ENCODE results near the gene RAC3.

RAC3 gene

DNA sequence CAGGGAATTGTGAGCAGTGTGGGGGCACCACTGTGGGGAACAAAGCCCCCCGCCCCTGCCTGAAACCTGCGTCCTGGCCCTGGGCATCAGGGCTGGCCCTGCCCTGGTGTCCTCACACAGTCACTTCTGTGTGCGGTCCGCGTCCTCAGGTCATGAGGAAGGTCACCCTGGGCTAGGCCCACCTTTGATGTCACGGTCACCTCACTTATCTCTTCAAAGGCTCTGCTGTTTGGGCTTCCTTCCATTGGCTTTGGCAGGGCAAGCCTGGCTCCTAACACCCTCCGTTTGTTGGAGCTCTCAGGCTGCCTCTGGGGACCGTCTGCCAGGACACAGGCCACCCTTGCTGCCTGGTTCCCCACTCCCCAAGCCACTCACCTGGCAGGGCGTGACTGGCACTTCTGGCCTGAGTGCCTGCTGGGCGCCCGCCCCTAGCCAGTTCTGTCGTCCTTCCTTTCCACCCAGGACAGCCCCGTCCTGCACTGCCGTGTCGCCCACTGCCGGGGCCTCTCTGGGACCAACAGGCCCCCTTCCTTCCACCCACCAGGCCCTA, 17.6 kb upstream of the RAC3 start:
- no peak for DNase-seq

DNA sequence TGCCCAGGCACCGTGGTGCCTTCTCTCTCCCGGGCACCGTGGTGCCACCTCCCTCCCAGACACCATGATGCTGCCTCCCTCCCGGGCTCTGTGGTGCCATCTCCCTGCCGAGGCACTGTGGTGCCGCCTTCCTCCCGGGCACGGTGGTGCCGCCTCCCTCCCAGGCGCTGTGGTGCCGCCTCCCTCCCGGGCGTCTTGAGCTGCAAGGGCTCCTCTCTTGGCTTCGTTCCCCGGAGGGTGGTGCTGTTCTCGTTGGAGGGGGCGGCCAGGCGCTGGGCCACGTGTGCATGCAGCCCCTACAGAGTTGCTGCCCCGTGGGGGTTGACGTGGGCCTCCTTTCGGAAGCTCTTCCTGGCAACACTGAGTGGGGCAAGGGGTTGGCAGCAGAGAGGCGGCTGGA, 17.0 kb upstream of the RAC3 start:
- no peak for DNase-seq

DNA sequence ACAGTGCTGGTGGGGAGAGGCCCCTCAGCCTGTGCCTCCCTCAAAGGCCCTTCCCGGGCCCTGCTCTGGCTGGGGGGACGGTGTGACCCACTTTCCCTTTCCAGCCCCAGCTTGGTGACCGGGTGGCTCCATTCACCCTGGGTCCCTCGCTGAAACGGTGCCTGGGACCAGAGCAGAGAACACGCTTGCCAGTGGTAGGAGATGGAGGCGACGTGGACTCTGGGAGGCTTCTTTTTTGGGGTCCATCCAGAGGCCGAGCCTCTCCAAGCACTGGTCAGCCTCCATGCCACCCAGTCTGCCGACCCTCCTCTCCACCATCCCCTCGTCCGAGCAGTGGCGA, 16.5 kb upstream of the RAC3 start:
- no peak for DNase-seq

DNA sequence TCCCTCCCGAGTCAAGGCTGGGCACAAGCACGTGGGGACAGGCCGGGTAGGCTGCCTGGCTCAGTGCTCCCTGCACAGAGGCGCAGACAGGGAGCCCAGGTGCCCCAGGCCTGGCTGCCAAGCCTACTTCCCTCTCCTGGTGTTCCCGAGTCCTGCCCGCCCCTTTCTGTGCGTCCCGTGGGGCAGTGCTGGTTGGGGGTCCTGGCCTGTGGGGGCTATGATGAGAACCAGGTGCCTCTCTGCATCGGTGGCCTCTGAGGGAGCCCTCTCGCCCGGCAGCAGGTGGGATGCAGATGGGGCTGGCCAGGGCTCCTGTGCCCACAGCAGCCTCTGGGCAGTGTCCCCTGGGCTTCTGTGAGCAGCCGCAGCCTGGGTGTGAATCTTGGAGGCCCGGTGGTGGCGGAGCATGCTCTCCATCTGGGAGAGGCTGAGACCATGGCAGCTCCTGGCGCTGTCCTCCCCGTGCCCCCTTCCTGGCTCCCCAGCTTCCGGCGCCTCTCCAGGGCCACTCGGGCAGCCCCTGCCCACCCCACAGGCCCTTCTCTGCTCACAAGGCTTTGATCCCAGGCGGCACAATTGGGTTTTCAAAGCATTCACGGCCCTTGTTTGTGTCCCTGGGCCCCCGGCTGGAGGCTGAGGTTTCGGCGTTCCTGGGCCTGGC, 16.0 kb upstream of the RAC3 start:
- no peak for DNase-seq

DNA sequence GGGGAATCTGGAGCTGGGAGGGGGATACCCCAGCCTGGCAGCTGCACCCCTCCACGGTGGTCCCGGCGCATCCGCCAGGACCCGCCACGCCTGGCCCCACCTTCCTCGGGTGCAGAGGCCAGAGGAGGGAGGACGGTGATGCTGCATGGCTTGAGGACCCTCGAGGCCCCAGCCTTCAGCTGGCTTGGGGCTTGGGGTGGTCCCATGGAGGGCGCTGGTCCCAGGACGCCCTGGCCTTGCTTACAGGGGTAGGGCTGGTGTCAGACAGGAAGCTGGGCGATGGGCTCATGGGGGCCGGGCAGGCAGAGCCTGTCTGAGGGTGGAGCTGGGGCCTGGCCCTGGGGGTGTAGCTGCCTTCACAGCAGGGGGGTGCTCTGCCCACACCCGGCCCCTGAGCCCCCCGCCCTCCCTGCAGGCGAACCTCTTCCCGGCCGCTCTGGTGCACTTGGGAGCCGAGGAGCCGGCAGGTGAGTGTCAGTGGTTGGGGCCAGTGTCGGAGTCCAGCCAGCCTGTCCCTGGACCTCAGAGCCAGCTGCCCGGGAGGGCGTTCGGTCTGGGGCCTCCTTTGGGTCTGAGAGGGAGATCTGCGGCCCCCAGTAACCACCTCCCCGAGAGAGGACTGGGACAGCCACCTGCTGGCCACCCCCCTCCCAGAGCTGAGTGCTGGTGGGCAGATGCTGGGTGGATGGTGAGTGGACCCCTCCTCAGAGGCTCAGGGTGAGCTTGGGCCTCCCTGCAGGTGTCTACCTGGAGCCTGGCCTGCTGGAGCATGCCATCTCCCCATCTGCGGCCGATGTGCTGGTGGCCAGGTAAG, 15.2 kb upstream of the RAC3 start:
- DNase-seq, result no peak

- no peak for DNase-seq
Measured at GRCh38 chr17:82016875-82017459, 14.5 kb upstream of the RAC3 start.

GRCh38 chr17:82017612-82018151, 13.8 kb upstream of the RAC3 start:
- no peak for DNase-seq

- no peak for DNase-seq
Measured at GRCh38 chr17:82018152-82018988, 13.1 kb upstream of the RAC3 start.

DNA sequence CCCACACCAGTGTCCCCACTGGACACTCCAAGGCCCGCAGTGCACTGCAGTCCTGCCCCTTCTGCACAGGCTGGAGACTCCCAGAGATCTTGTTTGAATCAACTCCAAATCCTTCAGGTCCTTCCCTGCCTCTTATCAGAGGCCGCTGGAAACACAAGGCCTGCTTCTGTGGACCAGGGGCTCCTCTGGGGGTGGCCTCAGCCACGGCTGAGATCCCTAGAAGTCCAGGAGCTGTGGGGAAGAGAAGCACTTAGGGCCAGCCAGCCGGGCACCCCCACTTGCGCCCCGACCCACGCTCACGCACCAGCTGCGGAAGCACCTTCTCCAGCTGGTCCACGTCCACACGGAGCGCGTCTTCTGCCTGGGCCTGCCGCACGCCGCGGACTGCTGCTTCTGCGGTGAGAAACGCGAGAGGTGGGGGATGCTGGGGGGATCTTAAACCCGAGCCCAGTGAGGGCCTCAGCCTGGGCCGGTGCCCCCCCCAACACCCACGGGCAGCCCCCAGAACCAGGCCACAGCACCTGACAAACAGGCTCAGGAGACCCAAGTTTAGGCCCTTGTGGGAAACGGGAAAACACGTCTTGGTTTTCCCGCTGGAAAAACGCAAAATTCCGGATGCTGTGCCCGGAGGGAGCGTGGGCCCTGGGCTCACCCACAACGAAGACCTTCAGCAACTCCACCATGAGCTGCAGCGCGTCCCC, 12.3 kb upstream of the RAC3 start:
- DNase-seq, result no peak

- peak; percentile 78 for DNase-seq
Measured at GRCh38 chr17:82019690-82020571, 11.5 kb upstream of the RAC3 start.

GRCh38 chr17:82020572-82021106, 10.8 kb upstream of the RAC3 start:
- no peak for DNase-seq

DNA sequence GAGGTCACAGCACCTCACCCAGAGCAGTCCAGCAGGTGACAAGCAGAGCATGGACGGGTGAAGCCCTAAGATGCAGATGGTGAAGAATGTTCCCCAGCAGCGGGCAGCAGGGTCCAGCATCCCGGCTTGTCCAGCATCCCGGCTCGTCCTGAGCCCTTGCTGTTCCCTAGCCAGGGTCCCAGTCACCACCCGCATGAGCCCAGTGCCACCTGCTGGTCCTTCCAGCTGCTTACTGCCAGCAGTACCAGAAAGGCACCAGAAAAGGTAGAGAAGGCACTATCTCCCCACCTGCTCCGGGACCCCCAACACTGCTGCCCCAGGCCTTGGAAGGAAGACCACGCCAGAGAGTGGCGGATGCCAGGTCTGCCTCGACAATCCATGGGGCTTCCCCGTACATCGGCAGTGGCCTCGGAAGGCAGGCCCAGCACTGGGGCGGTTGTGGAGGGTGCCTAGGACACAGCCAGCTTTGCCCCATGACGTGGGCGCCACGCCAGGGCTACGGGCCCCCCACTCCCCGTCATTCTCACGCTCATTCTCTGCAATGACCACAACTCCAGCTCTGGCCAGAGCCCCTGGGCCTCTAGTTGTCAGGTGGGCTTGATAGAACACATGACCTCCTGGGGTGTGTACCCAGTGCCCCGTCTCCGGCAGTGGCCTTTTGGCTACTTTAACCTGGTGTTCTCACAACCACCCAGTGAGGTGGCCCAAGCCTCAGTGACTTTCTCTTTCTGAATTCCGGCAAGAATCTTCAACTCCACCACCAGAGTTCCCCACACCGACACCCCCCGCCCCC, 10.2 kb upstream of the RAC3 start:
- peak; percentile 75 for DNase-seq

GRCh38 chr17:82021900-82022309, 9.6 kb upstream of the RAC3 start:
- no peak for DNase-seq

GRCh38 chr17:82022310-82022980, 9.0 kb upstream of the RAC3 start, which contains the start of gene CENPX:
CENPX (minus strand) TSS chr17:82022878; CDS start chr17:82022861, 17 bp downstream.
- DNase-seq, result peak; percentile 41

DNA sequence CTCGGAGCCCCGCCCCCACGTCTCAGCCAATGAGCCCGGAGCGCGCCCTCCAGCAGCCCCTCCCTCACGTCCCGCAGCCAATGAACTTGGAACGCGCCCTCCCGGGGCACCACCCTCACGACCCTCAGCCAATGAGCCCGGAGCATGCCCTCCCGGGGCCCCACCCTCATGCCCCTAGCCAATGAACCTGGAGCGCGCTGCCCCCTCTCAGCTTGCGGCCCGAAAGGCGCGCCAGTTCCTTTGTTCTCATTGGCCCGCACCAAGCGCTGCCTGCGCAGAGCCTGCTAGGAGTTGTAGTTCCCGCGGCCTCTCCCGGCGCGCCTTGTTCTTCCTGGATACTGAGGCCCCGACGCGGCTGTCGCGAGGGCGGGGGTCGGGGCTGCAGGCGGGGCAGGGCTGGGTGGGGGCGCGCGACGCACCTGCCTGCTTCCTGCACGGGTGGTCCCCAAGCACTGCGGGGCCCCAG, 8.5 kb upstream of the RAC3 start, which contains the start of gene LRRC45:
TSS of gene LRRC45 (plus strand) at position 325 of the 466 bp plus-strand sequence. CDS start 339 bp downstream, outside the sequence.
- DNase-seq, result peak; percentile 99

- DNase-seq, result no peak
Measured at GRCh38 chr17:82023447-82024241, 7.8 kb upstream of the RAC3 start.

- no peak for DNase-seq
Measured at GRCh38 chr17:82024859-82025258, 6.6 kb upstream of the RAC3 start.

All from OCI-M1 (cell line).